Suprapubic skin (tissue), 4 donors: ENCODE data around the gene ARID5B. TPM values are rescaled to one million over a fixed set of nuclear protein-coding genes. Genes with fewer than 3 reads are reported as not detected.

ENCODE experiments used
- DNase-seq, 2 donors: peaks; one replicate each; pipeline ENCODE4 v3.0.0-alpha.2; 2019; ENCODE audit warnings: low spot score in 2 of 2
- H3K27ac ChIP-seq: fragments of 200-600 bp; sonication (generic); one replicate; pipeline ENCODE4 v1.5.1; 2019
- H3K27me3 ChIP-seq: fragments of 200-600 bp; sonication (generic); one replicate; pipeline ENCODE4 v1.5.1; 2019
- H3K36me3 ChIP-seq: fragments of 200-600 bp; sonication (generic); one replicate; pipeline ENCODE4 v1.5.1; 2019
- H3K4me1 ChIP-seq: fragments of 200-600 bp; sonication (generic); one replicate; pipeline ENCODE4 v1.5.1; 2019
- H3K4me3 ChIP-seq: fragments of 200-600 bp; sonication (generic); one replicate; pipeline ENCODE4 v1.5.1; 2019; ENCODE audit warnings: mild to moderate bottlenecking
- H3K9me3 ChIP-seq: fragments of 200-600 bp; sonication (generic); one replicate; pipeline ENCODE4 v1.5.1; 2019
- CTCF ChIP-seq, 2 donors: fragments of 200-600 bp in 1 of 2; fragments of 450-650 bp in 1 of 2; sonication (generic) in 1 of 2; IDR thresholded peaks; one replicate each; pipeline ENCODE4 v1.5.1; 2016 to 2019; ENCODE audit warnings: antibody characterized with exemption in 2 of 2, mild to moderate bottlenecking in 1 of 2, moderate library complexity in 1 of 2
- EP300 ChIP-seq: sonication (generic); formaldehyde crosslinking; IDR thresholded peaks from one replicate; pipeline ENCODE4 v1.6.1; 2017; ENCODE audit warnings: antibody characterized with exemption
- POLR2A ChIP-seq, 2 donors: fragments of 450-650 bp; IDR thresholded peaks; one replicate each; pipeline ENCODE4 v1.6.1; 2017; ENCODE audit warnings: antibody characterized with exemption in 2 of 2, mild to moderate bottlenecking in 2 of 2, moderate library complexity in 2 of 2
- POLR2AphosphoS5 ChIP-seq, 3 donors: sonication (generic); formaldehyde crosslinking; IDR thresholded peaks; one replicate each; pipeline ENCODE4 v1.6.1; 2017; ENCODE audit warnings: antibody characterized with exemption in 3 of 3
- WGBS: methylation state at CpG from one replicate; pipeline ENCODE4 v1.1.5; 2018; 5-methylcytosine and 5-hydroxymethylcytosine counted together
- total RNA-seq, 4 donors: library from RNA; depleted of rRNA; stranded (reverse); fragments of >200 nt; gene quantifications; one replicate each; pipeline ENCODE4 v1.1.0, GENCODE V29; 2016

Gene ARID5B
- total RNA-seq, 4 donors from 2014 or later, result 45.4 to 75.2 (median 71.9) TPM

DNA sequence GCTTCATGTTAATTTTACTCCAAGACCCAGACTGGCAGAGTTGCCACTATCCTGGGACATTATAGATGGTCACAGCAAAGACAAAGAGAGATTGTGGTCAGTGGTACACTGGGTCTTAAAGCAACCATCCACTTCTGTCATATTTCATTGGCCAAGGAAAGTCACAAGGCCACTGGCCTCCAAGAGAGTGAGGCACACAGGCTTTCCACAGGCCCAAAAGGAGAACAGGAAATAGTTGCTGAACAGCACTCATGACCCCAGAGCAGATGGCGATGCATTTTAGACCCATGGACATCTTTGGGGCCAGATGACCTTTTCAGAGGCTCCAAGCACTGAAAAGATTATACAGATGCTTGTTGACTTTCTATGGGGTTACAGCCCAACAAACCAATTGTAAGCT, 97.4 kb downstream of the ARID5B start:
- Histone ChIP-seq H3K36me3 (no peaks in the 10 kb centered on the region), H3K4me1 (peaks cover 25% of the 10 kb centered on the region), H3K4me3 (no peak overlapping the region), H3K9me3 (no peaks in the 10 kb centered on the region), H3K27me3 (no peaks in the 10 kb centered on the region), H3K27ac (no peak overlapping the region)
- TF ChIP-seq CTCF (IDR thresholded peaks at IDR 0.05) (no peak), EP300 (no peak), POLR2AphosphoS5 (IDR thresholded peaks at IDR 0.05) (no peak), POLR2A (IDR thresholded peaks at IDR 0.05) (no peak)
- DNase-seq, result no peak
- 90% methylated on average over 1 of the region's 1 CpG for WGBS

- Histone ChIP-seq H3K4me3 (no peak overlapping the region), H3K36me3 (no peaks in the 10 kb centered on the region), H3K27me3 (no peaks in the 10 kb centered on the region), H3K4me1 (peaks cover 19% of the 10 kb centered on the region), H3K9me3 (no peaks in the 10 kb centered on the region), H3K27ac (no peak overlapping the region)
- no peak for TF ChIP-seq EP300
- TF ChIP-seq POLR2A (IDR thresholded peaks at IDR 0.05), result no peak
- no peak for TF ChIP-seq POLR2AphosphoS5 (IDR thresholded peaks at IDR 0.05)
- no peak for TF ChIP-seq CTCF (IDR thresholded peaks at IDR 0.05)
- 96% methylated on average over 20 of the region's 20 CpGs for WGBS
- DNase-seq, result no peak
These were observed 98.6 kb downstream of the ARID5B start for GRCh38 chr10:62000037-62000603.

GRCh38 chr10:62000726-62001125, 99.2 kb downstream of the ARID5B start:
- WGBS, result 79% methylated on average over 7 of the region's 7 CpGs
- Histone ChIP-seq H3K4me1 (peaks cover 18% of the 10 kb centered on the region), H3K27ac (no peak overlapping the region), H3K4me3 (no peak overlapping the region), H3K27me3 (no peaks in the 10 kb centered on the region), H3K9me3 (no peaks in the 10 kb centered on the region), H3K36me3 (no peaks in the 10 kb centered on the region)
- TF ChIP-seq POLR2A (IDR thresholded peaks at IDR 0.05), result no peak
- DNase-seq, result no peak

- no peak for DNase-seq
- TF ChIP-seq CTCF (IDR thresholded peaks at IDR 0.05), result no peak
- no peak for TF ChIP-seq POLR2A (IDR thresholded peaks at IDR 0.05)
- no peak for TF ChIP-seq EP300
- no peak for TF ChIP-seq POLR2AphosphoS5 (IDR thresholded peaks at IDR 0.05)
- Histone ChIP-seq H3K27ac (peak overlapping the region; percentile 63), H3K27me3 (no peaks in the 10 kb centered on the region), H3K36me3 (no peaks in the 10 kb centered on the region), H3K4me3 (no peak overlapping the region), H3K4me1 (peaks cover 17% of the 10 kb centered on the region), H3K9me3 (no peaks in the 10 kb centered on the region)
- whole genome bisulfite sequencing, result 55% methylated on average over 5 of the region's 5 CpGs
These were observed 100.4 kb downstream of the ARID5B start for GRCh38 chr10:62001898-62002297.

DNA sequence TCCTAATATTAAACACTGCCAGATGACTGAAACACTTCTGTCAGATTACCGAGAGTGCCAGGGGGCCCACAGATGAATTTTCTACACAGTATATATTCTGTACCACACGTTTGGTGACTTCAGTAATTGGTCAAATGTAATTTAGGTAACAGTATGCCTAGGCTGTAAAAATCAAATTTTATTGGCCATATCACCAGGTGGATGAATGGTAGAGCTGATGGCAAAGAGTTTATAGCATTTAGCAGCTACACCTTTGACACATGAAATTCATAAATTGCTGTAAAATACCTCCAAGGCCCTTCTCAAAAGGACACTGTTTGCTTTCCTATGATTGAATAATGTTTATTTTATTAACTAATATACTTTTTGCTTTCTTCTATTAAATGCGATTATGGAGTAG, 101.3 kb downstream of the ARID5B start:
- WGBS, result 82% methylated on average over 3 of the region's 3 CpGs
- no peak for TF ChIP-seq POLR2A (IDR thresholded peaks at IDR 0.05)
- TF ChIP-seq EP300, result no peak
- TF ChIP-seq CTCF (IDR thresholded peaks at IDR 0.05), result no peak
- no peak for TF ChIP-seq POLR2AphosphoS5 (IDR thresholded peaks at IDR 0.05)
- no peak for DNase-seq
- Histone ChIP-seq H3K27me3 (no peaks in the 10 kb centered on the region), H3K36me3 (no peaks in the 10 kb centered on the region), H3K9me3 (no peaks in the 10 kb centered on the region), H3K4me1 (peaks cover 17% of the 10 kb centered on the region), H3K4me3 (no peak overlapping the region), H3K27ac (no peak overlapping the region)

DNA sequence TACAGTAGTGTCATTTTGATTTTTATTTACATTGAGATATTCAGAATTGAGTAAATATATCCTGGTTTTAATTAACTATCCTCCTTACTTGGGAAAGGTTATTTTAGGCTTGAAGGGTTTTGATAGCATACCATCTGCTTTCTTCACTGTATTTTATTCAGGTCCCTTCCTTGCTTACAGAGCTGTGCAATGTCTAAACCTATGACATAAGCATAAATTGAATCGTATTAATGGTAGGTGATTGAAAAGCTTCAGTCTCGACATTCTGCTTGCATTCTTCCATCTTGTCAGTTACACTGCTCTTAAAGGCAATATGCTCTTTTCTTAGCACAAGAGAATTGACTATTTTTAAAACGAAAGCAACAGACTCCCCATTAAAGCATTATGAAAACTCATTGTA, 102.5 kb downstream of the ARID5B start:
- no peak for DNase-seq
- no peak for TF ChIP-seq EP300
- TF ChIP-seq POLR2AphosphoS5 (IDR thresholded peaks at IDR 0.05), result no peak
- no peak for TF ChIP-seq POLR2A (IDR thresholded peaks at IDR 0.05)
- TF ChIP-seq CTCF (IDR thresholded peaks at IDR 0.05), result no peak
- 56% methylated on average over 3 of the region's 3 CpGs for WGBS

More for the DNA sequence above, 102.5 kb downstream of the ARID5B start:
- Histone ChIP-seq H3K36me3 (no peaks in the 10 kb centered on the region), H3K4me3 (no peak overlapping the region), H3K9me3 (no peaks in the 10 kb centered on the region), H3K27ac (no peak overlapping the region), H3K4me1 (peaks cover 17% of the 10 kb centered on the region), H3K27me3 (no peaks in the 10 kb centered on the region)
